AML-193 (cell line): ENCODE data around the gene NCCRP1.

Experiments used
- DNase-seq, 2 experiments: peaks; one replicate each; lab custom pipeline; 2025; lab: John Stamatoyannopoulos, UW

The NCCRP1 gene

GRCh38 chr19:39246951-39247669 is 50.3 kb downstream of the NCCRP1 start:
- no peak for DNase-seq

- no peak for DNase-seq
Measured at GRCh38 chr19:39247701-39248664, 51.2 kb downstream of the NCCRP1 start.

- DNase-seq: no peak
Measured at GRCh38 chr19:39248806-39249205, 52.0 kb downstream of the NCCRP1 start, which contains the start of gene IFNL4. Gene IFNL4, minus strand, starts transcription at chr19:39248856.

GRCh38 chr19:39251081-39251480 is 54.3 kb downstream of the NCCRP1 start:
- no peak for DNase-seq
